GOT3 (cell line): ENCODE measurements around the gene TNRC6B.
A peak's percentile ranks its signal among the peaks of the same experiment; 100 is the strongest.

Experiments used
- DNase-seq: peaks from one replicate; lab custom pipeline; 2025; ENCODE audit warnings: mixed read lengths; lab: John Stamatoyannopoulos, UW

Gene TNRC6B

GRCh38 chr22:40326905-40327735 lies 149.4 kb downstream of the TNRC6B start:
- DNase-seq, result no peak

- no peak for DNase-seq
These were observed 151.1 kb downstream of the TNRC6B start for GRCh38 chr22:40328546-40329456.

DNA sequence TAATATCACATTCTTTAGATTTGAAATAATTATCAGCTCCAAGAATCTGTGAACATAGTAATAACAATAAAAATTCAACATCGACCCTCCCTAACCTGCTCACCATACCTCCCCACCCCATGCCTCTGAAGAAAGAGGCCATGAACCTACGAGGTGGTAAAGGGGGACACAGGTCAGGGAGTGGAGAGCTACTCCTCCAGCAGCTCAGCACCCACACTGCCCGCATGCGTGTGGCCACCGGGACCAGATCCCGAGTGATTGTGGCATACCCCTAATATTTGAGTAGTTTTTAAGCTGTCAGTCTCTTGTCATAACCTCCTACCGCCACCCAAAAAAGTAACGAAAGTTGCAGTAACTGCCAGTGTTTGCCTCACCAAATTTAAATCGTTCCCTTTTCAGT lies 151.7 kb downstream of the TNRC6B start:
- DNase-seq, result no peak

- no peak for DNase-seq
These were observed 152.4 kb downstream of the TNRC6B start for GRCh38 chr22:40330086-40330485.

GRCh38 chr22:40330615-40331014 lies 152.9 kb downstream of the TNRC6B start:
- DNase-seq, result no peak

GRCh38 chr22:40331706-40332105 lies 154.0 kb downstream of the TNRC6B start:
- DNase-seq, result no peak

DNA sequence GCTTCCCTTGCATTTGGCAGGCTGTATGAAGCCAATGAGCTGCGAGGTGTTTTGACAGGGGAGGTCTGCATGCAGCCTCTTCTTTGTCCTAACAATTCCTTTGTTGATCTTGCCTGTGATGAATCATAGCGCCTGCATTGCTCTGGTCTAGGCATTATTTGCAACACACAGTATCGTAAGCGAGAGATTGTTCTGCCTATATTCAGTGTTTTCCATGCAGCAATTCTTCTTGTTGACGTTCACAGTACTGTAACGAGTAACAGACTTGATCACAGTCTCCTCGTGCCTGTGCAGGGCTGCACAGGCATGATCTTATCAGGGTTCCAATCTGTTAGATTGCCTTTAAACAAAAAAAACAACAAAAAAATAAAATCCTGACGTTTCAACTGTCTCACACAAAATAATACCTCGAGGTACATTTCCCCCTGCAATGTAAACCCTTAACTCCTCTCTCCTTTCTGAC lies 154.6 kb downstream of the TNRC6B start:
- DNase-seq, result no peak

DNA sequence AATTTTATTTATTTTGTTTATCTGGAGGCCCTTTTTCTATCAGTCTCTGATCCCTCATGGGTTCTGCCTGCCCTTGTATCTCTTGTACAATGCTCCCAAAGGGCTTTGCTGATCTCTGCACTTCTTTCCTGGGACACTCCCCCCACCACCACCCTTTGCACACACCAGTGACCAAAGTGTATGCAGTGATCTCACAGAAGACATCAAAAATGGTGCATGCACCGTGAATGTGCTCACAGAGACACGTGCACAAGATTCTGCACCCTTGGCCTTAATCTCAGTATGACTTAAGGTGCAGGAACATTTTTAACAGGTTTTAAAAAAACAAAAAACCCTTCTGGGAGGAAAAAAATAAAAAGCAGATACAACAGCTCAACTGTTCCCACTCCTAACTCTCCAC lies 156.3 kb downstream of the TNRC6B start:
- DNase-seq, result no peak

DNA sequence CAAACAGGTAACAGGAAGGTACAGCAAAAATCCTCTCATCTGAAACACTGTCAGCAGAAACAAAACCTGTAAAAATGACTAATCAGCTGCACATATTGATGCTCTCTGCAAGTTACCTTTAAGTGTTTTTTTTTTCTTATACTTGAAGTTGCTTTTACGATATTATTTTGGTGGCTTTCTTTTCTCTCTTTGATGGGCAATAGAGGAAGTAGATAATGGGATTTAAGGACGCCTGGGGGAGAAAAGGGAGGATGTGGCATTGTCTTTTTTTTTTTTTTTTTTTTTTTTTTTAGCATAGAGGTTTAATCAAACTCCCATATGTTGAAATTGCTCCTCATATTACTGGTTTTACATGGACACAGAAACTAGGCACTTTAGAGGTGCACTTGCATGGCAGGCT lies 157.2 kb downstream of the TNRC6B start:
- DNase-seq, result no peak

- DNase-seq, result no peak
These were observed 157.6 kb downstream of the TNRC6B start for GRCh38 chr22:40335358-40335757.

DNA sequence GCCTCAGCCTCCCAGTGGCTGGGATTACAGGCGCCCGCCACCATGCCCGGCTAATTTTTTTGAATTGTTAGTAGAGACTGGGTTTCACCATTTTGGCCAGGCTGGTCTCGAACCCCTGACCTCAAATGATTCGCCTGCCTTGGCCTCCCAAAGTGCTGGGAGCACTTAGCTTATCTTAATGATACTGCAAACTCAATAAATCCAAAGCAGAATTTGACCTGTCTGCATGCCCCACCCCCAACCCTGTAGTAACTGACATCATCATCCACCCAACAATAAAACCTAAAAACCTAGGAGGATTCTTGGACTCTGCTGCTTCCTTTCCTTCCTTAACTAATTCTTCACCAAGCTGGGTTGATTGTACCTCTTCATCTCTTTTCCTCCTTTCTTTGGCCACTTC lies 162.3 kb downstream of the TNRC6B start:
- no peak for DNase-seq

- no peak for DNase-seq
These were observed 163.9 kb downstream of the TNRC6B start for GRCh38 chr22:40341604-40342003.

DNA sequence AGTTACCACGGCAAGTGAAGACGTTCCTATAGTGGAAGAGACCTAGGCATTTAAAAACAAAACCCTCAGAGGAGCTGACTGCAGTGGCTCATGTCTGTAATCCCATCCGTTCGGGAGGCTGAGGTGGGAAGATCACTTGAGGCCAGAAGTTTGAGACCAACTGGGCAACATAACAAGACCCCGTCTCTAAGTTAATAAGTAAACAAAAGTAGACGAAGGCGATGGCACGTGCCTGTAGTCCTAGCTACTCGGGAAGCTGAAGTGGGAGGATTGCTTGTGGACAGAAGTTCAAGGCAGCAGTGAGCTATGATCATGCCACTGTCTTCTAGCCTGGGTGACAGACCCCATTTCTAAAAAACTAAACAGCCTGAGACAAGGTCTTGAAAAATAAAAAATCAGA lies 164.8 kb downstream of the TNRC6B start:
- no peak for DNase-seq

- no peak for DNase-seq
These were observed 167.5 kb downstream of the TNRC6B start for GRCh38 chr22:40345271-40345670.

- no peak for DNase-seq
These were observed 168.1 kb downstream of the TNRC6B start for GRCh38 chr22:40345815-40346184.

DNA sequence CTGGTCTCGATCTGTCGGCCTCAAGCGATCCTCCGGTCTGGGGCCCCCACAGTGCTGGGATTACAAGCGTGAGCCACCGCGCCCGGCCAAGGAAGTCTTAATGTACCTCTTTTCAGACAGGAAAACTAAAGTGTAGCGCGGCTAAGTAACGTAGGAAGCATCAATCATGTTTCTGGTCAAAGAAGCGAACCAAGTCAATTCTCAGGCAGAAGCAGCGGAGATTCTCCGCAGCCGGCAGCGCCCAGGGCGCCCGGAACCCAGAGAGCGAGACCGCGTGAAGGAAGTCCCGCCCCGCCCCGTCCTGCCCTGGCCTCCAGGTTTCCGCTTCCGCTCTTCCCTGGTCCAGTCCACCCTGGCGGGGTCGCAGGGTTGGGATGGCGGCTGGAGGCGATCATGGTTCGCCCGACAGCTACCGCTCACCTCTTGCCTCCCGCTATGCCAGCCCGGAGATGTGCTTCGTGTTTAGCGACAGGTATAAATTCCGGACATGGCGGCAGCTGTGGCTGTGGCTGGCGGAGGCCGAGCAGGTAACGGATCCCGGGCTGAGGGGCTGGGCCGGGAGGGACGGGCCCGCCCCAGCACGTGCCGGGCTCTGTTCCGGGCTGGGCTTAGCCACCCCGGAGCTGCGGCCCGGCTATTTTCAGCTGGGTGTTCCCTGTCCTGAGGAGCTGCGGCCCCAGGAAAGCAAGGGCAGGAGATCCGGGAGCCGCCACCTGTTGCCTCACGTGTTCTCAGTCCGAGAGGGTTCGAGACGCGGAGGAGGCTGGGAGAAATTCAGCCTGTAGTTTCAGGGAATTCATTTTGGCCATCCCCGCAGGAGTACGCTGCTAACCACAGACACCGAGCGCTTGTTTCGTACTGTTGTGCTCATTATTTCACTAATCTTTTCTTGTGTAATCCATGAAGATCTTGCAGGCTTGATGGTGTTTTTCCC lies 168.7 kb downstream of the TNRC6B start, which contains the start of gene ADSL:
TSS of gene ADSL (plus strand) at position 316 of the 934 bp plus-strand sequence. CDS start at position 375, 59 bp downstream.
- peak; percentile 40 for DNase-seq

- no peak for DNase-seq
These were observed 169.6 kb downstream of the TNRC6B start for GRCh38 chr22:40347300-40347699.

DNA sequence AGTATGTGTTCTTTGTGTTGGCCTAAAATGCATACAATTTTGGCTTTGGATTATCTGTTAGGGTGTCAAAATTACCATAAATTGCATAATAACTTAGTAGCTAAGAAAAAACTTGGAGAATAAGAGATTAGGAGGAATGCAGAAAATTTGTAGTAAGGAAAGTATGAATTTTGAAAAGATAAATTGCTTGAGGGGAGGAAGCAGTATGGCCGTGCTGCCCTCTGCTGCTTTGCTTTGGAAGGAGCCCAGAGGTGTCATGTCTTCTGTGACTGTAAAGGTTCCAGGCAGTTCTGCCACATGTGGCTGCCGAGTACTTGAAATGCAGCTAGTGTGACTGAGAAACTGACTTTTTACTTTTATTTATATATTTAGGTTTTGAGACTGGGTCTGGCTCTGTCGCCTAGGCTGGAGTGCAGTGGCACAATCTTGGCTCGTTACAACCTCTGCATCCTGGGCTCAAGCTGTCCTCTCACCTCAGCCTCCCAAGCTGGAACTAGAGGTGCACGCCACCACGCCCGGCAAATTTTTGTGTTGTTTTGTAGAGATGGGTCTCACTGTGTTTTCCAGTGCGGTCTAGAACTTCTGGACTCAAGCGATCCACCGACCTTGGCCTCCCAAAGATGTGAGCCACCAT lies 170.4 kb downstream of the TNRC6B start:
- DNase-seq, result no peak

GRCh38 chr22:40352763-40353162 lies 175.0 kb downstream of the TNRC6B start:
- no peak for DNase-seq

DNA sequence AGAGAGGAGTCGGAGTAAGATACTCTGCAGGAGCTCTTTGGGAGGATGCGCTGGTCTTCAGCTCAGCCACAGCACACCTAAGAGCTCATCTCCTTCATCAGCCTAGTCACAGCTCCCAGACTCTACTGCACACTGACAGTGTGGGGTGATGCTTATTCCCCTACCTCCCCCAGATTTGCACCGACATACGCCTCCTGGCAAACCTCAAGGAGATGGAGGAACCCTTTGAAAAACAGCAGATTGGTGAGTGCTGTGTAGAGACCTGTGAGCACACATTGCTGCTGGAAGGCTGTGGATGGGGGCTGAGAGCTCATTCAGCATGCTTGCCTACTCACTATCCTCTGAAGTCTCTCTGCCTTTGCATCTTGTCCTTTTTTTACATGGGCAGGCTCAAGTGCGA lies 183.4 kb downstream of the TNRC6B start:
- no peak for DNase-seq

DNA sequence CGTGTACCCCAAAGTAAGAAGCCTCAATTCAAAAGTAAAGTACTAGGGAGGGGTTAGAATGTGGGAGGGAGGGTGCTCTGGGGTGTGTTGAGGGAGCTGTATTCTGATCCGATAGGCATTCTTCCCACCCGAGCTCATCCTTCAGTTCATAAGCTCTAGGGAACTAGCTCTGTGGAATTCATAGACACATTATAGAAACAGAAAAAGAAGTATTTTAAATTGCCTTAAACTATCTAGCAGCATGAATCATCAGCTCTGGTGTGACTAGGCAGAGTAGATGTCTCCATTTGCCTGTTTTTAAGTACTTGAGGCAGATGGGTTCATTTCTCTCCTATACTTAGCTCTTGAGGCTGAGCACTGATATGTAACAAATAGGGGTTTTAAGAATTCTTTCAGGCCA lies 185.3 kb downstream of the TNRC6B start:
- DNase-seq, result no peak
